Stimulated activated naive CD8-positive, alpha-beta T cell treated with anti-CD3 and anti-CD28 coated beads, Interleukin-15, amount 100 ng/mL, for 72 hours (primary cell): ENCODE measurements around the gene GPR33.
"Not testable (repeated sequence)": the region's sequence is repeated elsewhere in the genome, so short reads cannot be mapped to it uniquely, and the experiment has no call there.

Experiments
- ATAC-seq: fragments of 150-1000 bp; cut with Tn5 transposase; 2 replicates; pipeline ENCODE4 v1.10.0; 2021; ENCODE audit warnings: mild to moderate bottlenecking, moderate library complexity
- DNase-seq, 2 donors: peaks; one replicate each; pipeline ENCODE4 v3.0.0; 2021 to 2022
- H3K27ac Mint-ChIP-seq, 2 donors: one replicate each; pipeline ENCODE4 v1.8.0; 2022; ENCODE audit warnings: mild to moderate bottlenecking in 2 of 2, mixed read lengths in 2 of 2, moderate library complexity in 2 of 2
- H3K27me3 Mint-ChIP-seq: one replicate; pipeline ENCODE4 v1.8.0; 2022; ENCODE audit warnings: mixed read lengths
- H3K4me1 Mint-ChIP-seq: one replicate; pipeline ENCODE4 v1.8.0; 2022; ENCODE audit warnings: mild to moderate bottlenecking, mixed read lengths
- H3K4me3 Mint-ChIP-seq, 2 donors: one replicate each; pipeline ENCODE4 v1.8.0; 2022; ENCODE audit warnings: mild to moderate bottlenecking in 2 of 2, mixed read lengths in 2 of 2, moderate library complexity in 1 of 2
- H3K9me3 Mint-ChIP-seq, 2 donors: one replicate each; pipeline ENCODE4 v1.8.0; 2022; ENCODE audit warnings: mixed read lengths in 2 of 2

GPR33 gene

DNA sequence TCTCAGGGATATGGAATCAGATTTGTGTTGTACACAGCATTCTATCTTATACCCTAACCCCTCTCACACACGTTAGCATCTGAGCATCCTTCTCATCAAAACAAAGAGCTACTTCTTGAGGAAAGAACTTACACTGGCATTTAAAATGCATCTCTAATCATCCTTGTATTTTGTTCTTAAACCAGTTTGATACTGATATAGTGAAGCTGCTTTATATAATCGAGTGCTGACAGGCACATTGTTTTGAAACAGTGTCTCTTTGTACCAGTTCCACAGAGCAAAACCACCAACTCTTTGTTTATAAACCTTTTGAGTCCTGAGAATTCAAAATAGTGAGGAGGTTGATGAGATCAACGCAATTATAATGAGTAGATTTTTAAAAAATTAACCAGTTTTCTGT is 8.8 kb downstream of the GPR33 start:
- no peak for DNase-seq
- Mint-ChIP-seq H3K27me3 (no peaks in the 10 kb centered on the region), H3K4me3 (no peak overlapping the region), H3K9me3 (no peaks in the 10 kb centered on the region), H3K4me1 (no peaks in the 10 kb centered on the region), H3K27ac (no peak overlapping the region)
- no peak for ATAC-seq

DNA sequence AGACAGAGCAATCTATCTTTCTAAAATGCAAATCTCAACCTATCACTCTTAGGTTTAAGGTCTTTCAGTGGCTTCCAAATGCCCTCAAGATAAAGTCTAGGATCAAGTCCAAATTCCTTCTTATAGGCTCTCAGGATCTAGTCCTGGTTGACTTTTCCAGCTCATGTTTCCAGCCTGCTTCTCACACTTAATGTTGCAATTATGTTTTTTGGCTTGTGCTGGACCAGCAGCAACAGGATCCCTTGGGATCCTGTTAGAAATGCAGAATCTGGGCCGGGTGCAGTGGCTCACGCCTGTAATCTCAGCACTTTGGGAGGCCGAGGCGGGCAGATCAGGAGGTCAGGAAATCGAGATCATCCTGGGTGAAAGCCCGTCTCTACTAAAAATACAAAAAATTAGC is 10.6 kb downstream of the GPR33 start:
- Mint-ChIP-seq H3K27ac (no peak overlapping the region), H3K9me3 (no peaks in the 10 kb centered on the region), H3K4me3 (no peak overlapping the region), H3K4me1 (no peaks in the 10 kb centered on the region), H3K27me3 (no peaks in the 10 kb centered on the region)
- DNase-seq (no peak), ATAC-seq (no peak)

DNA sequence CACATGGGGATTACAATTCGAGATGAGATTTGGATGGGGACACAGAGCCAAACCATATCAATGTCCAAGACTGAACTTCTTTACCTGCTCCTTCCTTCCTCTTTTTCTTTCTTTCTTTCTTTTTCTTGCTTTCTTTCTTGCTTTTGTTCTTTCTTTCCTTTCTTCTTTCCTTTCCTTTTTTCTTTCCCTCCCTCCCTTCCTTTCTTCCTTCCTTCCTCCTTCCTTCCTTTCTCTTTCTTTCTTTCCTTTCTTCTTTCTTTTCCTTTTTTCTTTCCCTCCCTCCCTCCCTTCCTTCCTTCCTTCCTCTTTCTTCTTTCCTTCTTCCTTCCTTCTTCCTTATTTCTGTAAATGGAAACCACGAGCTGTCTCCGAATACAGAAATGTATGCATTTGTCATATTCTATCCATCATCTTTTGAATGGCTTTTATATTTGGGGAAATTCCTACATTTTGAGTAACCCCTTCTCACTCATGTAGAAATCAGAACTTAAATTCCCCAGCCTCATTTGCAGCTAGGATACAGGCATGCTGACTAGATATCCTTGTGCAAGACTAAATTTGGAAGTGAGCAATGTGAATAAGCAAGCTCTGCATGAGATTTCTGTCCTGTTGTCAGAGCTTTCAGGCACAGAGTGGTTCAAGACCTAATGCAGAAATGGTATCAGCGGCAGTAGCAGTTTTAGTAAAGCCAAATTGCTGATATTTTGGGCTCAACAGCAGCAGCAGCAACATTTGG is 11.5 kb downstream of the GPR33 start:
- Mint-ChIP-seq H3K4me1 (no peaks in the 10 kb centered on the region), H3K27me3 (no peaks in the 10 kb centered on the region)
- no peak for DNase-seq

DNA sequence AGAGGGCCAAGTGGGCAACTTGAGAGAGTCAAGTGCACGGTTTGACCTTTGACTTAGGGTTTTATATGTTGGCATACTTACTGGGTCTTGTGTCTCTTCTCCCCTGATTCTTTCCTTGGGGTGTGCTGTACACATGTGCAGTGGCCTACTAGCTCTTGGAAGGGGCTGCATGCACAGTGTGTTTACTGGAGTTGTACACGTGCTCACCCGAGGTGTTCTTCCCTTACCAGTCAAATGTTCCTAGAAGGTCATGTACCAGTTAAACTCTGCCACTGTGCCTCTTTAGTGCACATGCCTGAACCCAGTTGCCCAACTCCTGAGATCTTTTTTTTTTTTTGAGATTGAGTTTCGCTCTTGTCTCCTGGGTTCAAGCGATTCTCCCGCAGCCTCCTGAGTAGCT is 21.3 kb downstream of the GPR33 start:
- H3K9me3 Mint-ChIP-seq: no peaks in the 10 kb centered on the region
- no peak overlapping the region for H3K27ac Mint-ChIP-seq

More for the DNA sequence above, 11.5 kb downstream of the GPR33 start:
- no peaks in the 10 kb centered on the region for H3K9me3 Mint-ChIP-seq
- no peak for ATAC-seq
- no peak overlapping the region for H3K27ac Mint-ChIP-seq
- H3K4me3 Mint-ChIP-seq: no peak overlapping the region

DNA sequence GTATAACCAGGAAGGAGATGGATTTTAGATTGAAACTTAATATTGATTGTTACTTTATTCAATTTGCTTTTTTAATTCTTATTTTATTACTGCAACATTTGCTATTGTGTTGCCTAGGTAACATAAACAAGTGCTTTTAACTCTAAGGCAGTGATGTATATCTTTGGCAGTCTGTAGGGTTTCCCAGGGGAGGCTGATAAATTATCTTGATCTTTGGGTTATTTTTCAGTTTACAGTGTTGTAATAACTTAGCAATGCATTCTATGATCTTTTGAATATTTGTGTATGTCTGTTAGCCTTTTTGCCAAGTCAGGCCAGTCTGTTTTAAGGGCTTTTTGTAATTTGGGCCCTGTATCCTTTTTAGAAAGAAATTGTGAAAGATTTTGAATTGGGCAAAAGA is 22.7 kb downstream of the GPR33 start:
- no peak overlapping the region for H3K27ac Mint-ChIP-seq
- H3K4me1 Mint-ChIP-seq: no peaks in the 10 kb centered on the region
- ATAC-seq (no peak), DNase-seq (no peak)
- no peaks in the 10 kb centered on the region for H3K27me3 Mint-ChIP-seq
- H3K9me3 Mint-ChIP-seq: no peaks in the 10 kb centered on the region
- H3K4me3 Mint-ChIP-seq: no peak overlapping the region

More for the DNA sequence above, 21.3 kb downstream of the GPR33 start:
- Mint-ChIP-seq H3K4me3 (no peak overlapping the region), H3K27me3 (no peaks in the 10 kb centered on the region), H3K4me1 (no peaks in the 10 kb centered on the region)
- DNase-seq (no peak), ATAC-seq (no peak)

DNA sequence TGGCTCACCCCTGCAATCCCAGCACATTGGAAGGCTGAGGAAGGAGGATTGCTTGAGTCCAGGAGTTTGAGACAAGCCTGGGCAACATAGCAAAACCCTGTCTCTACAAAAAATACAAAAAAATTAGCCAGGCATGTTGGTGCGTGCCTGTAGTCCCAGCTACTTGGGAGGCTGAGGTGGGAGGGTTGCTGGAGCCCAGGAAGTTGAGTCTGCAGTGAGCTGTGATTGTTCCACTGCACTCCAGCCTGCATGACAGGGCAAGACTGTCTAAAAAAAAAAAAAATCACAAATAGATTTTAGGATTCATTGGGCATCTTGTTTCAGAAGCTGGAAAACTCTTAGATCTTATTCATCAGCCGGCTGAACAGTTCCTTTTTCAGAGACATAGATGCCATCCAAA is 25.4 kb downstream of the GPR33 start:
- not testable (repeated sequence) for H3K27ac Mint-ChIP-seq, H3K4me3 Mint-ChIP-seq, ATAC-seq, H3K9me3 Mint-ChIP-seq, H3K27me3 Mint-ChIP-seq, DNase-seq
- H3K4me1 Mint-ChIP-seq: peaks cover 15% of the 10 kb centered on the region

DNA sequence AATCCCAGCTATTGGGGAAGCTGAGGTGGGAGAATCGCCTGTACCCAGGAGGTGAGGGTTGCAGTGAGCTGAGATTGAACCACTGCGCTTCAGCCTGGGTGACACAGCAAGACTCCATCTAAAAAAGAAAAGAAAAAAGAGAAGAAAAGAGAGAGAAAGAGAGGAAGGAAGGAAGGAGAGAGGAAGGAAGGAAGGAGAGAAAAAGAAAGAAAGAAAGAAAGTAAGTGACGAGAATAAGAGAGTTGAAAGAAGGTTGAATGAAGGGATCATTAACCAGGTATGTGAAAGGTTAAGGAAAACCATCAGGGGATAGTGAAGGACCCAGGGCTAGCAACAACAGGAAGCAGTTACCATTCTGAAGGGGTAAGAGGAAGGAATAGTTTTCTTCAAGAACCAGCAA is 26.3 kb downstream of the GPR33 start:
- Mint-ChIP-seq H3K4me1 (peaks cover 17% of the 10 kb centered on the region), H3K27me3 (no peaks in the 10 kb centered on the region), H3K27ac (no peak overlapping the region), H3K4me3 (no peak overlapping the region), H3K9me3 (no peaks in the 10 kb centered on the region)
- DNase-seq (no peak), ATAC-seq (no peak)

DNA sequence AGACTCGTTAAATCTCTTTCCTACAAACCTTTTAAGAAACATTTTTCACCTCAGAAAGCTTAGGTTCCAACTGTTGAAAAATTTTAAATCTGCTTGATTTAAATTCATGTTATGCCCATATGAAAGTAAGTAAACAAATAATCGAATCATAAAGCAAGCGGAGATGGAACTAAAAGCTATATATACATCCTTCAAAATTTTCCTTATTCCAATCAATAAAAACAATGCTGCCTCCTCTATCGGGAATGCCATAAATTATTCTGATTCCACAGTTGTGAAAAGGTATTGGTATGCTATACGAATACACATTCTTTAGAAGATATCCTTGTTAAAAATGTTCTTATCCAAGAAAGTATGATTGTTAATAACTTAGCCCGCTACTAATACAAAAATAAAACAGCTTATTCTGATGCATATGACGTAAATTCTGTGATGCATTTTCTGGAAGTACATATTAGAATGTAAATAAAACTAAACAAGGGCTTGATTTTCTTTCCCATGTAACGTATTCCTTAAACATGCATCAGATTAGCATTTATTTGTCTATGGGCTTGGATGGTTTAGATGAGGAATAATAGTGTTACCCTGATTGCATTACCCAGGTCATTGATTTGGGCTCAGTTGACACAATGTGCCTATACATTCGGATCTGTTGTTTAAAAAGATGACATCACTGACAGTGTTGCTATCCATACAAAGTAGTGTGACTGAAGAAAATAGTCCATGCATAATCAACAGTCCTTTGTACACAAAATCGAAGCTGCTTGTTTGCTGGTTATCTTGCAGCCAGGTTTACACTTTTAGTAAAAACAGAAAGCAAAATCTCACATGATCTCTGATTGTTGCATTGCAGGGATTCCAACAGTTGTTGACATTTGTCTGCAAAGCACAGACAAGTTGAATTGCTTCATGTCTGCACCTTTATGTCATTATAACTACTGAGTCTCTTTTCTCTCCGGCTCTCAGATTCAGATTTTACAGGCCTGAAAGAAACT is 29.9 kb downstream of the GPR33 start:
- Mint-ChIP-seq H3K4me1 (peaks cover 35% of the 10 kb centered on the region), H3K9me3 (no peaks in the 10 kb centered on the region), H3K27ac (peak overlapping the region; percentile 98), H3K4me3 (peak overlapping the region; percentile 94 to 98), H3K27me3 (no peaks in the 10 kb centered on the region)
- DNase-seq (no peak), ATAC-seq (no peak)

DNA sequence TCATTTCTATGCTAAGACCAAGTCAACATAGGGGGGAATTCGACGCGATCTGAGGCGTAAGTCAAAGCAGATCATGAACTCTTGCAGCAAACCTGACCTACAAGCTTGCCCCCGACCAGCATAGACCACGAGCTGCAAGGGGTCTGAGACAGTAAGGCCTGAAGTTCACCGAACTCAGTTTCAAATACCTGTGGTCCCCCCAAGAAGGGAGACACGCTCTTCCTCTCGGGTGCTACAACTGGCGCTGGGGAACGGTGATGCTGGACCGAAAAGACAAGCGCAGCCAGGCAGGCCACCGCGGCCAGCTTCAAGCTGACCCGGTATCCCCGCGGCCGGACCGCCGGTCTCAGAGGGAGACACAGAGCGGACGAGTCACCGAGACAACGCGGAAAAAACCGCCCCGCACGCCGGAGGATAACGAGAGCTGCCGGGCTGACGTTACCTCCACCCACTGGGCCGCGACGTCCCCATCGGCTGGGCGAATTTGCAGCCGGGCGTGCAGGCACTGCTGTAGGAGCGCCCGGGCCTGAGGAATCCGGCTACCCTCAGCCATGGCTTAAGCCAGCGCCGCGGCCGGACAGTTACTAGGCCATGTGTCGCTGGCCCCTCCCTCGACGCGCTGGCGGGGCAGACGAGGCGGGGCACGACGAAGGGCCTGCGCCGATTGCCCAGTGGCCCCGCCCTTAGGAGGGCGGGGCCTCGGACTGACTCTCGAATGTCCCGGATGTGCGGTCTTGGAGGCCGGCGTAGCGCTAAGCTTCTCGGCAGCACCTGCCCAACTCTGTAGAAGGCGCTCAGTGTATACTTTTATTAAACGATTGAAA is 30.8 kb downstream of the GPR33 start, which contains the start of gene DTD2:
Gene DTD2, minus strand, starts transcription at position 666 of the 824 bp plus-strand sequence. Its CDS starts 113 bp downstream, at position 553.
- DNase-seq (peak; percentile 87 to 90), ATAC-seq (peak; percentile 99)
- peak within 1 kb of the TSS; percentile 94 to 98 for H3K4me3 Mint-ChIP-seq
- H3K27me3 Mint-ChIP-seq: no peaks in the 10 kb centered on the region
- H3K27ac Mint-ChIP-seq: peak within 1 kb of the TSS; percentile 98
- no peaks in the 10 kb centered on the region for H3K9me3 Mint-ChIP-seq
- H3K4me1 Mint-ChIP-seq: peaks cover 35% of the 10 kb centered on the region

DNA sequence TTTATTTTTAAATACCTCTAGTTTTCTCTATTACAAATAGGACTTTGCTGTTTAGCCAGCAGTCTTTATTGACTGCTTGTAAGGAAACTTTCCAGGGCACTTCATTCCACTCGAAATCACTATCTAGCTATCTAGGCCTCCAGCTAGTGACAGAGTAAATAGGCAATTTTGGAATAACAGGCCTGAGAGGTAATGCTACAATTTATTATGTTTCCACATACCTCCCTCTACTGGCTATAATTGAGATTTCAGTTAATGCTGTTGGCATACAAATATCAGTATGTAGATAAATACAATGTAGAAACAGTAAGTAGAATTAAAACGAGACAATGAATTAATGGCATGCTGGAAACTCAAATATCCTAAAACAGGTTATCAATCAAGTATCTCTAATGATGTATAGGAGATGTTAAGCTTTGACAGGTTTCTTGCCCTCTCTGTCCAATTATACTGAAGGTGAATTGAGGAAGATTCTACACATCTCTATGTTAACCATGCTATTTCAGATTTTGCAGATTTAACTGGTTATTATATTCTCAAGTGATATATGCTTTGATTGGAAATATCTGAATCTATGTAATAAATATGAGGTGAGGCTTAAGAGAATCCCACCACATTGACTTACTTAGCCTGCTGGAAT is 37.7 kb downstream of the GPR33 start:
- peaks cover 5% of the 10 kb centered on the region for H3K4me1 Mint-ChIP-seq
- no peaks in the 10 kb centered on the region for H3K9me3 Mint-ChIP-seq
- ATAC-seq (no peak), DNase-seq (no peak)
- no peak overlapping the region for H3K4me3 Mint-ChIP-seq
- H3K27me3 Mint-ChIP-seq: no peaks in the 10 kb centered on the region
- no peak overlapping the region for H3K27ac Mint-ChIP-seq

DNA sequence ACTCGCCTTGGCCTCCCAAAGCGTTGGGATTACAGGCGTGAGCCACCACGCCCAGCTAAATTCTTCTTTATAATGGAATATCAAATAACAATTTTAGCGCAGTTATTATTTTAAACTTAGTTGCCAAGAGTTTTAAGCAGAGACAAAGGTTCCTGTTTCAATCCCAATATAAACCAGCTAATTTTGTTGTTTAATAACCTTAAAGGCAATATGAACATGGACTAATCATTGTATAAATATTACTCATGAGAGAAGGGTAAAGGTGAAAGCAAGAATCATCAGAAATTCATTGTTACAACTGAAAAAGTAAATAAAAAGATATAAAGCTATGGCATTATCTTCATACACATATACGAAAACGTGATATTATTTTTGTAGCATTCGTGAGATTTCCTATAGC is 38.7 kb downstream of the GPR33 start:
- Mint-ChIP-seq H3K27me3 (no peaks in the 10 kb centered on the region), H3K9me3 (no peaks in the 10 kb centered on the region), H3K27ac (no peak overlapping the region), H3K4me1 (no peaks in the 10 kb centered on the region), H3K4me3 (no peak overlapping the region)
- no peak for ATAC-seq
- no peak for DNase-seq

DNA sequence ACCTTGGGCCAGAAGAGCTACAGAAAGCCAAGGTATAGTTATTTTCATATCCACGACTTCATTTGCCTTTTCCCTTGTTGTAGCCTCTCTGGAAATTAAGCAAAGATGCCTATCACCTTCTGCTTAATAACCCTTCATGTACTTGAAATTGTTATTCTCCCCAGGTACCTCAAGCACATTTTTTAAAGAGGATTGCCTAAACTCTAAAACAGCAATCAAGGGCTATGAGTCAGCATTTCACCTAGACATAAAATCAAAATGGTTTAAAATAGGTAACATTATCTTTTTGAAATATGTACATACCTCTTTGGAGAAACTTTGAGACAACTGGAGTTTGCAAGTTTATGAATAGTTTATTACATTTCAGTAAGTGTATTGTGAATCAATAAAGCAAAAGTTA is 42.1 kb downstream of the GPR33 start:
- H3K9me3 Mint-ChIP-seq: no peaks in the 10 kb centered on the region
- no peak for DNase-seq
- no peaks in the 10 kb centered on the region for H3K27me3 Mint-ChIP-seq
- no peak for ATAC-seq
- no peaks in the 10 kb centered on the region for H3K4me1 Mint-ChIP-seq
- H3K4me3 Mint-ChIP-seq: no peak overlapping the region
- no peak overlapping the region for H3K27ac Mint-ChIP-seq

DNA sequence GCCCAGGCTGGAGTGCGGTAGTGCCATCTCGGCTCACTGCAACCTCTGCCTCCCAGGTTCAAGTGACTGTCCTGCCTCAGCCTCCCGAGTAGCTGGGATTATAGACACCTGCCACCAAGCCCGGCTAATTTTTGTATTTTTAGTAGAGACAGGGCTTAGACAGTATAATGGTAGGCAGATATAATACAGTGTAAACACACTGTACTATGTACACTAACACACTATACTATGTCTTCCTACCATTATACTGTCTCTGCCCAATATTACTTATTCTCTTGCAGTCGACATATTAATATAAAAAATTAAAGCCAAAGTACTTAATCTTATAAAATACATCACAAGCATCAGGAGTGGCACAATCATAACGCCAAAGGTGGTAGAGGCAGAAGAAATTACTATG is 45.6 kb downstream of the GPR33 start:
- Mint-ChIP-seq H3K27ac (no peak overlapping the region), H3K4me3 (no peak overlapping the region), H3K4me1 (no peaks in the 10 kb centered on the region), H3K27me3 (no peaks in the 10 kb centered on the region), H3K9me3 (no peaks in the 10 kb centered on the region)
- ATAC-seq: no peak
- DNase-seq: no peak

DNA sequence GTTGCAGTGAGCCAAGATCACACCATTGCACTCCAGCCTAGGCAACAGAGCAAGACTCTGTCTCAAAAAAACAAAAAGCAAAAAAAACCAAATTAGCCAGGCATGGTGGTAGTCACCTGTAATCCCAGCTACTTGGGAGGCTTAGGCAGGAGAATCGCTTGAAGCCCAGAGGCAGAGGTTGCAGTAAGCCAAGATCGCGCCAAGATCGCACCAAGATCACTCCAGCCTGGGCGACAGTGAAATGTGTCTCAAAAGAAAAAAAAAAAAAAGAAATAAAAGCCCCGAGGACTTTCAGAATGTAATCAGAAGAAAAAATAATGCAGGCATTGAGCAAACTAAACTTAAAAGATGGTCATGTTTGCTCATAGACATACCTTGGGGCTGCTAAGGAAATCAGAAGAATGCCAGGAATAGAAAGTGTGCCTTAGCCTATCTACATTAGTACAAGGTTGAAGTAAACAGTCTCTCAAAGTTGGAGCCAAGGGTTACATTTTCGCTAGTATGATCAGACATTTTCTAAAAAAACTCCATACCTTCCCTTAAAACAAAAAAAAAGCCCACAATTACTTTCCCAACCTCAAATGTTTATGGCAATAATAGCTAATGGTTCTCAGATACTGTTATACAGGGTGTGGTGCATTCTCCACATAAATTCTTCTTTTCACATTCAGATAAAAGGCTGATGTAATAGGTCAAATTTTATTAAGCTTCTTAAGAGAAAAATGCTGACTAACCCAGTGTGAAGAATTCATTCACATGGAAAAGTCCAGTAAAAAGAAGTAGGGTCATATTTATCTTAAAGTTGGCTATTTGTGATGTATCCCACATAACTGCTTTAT is 46.3 kb downstream of the GPR33 start:
- no peaks in the 10 kb centered on the region for H3K9me3 Mint-ChIP-seq

More for the DNA sequence above, 46.3 kb downstream of the GPR33 start:
- Mint-ChIP-seq H3K27me3 (no peaks in the 10 kb centered on the region), H3K4me1 (no peaks in the 10 kb centered on the region), H3K27ac (no peak overlapping the region), H3K4me3 (no peak overlapping the region)
- no peak for DNase-seq
- no peak for ATAC-seq
